Endothelial cell of umbilical vein (primary cell): ENCODE measurements around the gene PRDM7. TPM values are rescaled to one million over a fixed set of nuclear protein-coding genes. Genes with fewer than 3 reads are reported as not detected.

ENCODE experiments used
- BruUV-seq: library from RNA; stranded (reverse); fragments of 400-500 nt; replicated peaks from 2 replicates; lab custom pipeline; 2021; lab: Mats Ljungman, UMichigan
- CTCF ChIA-PET: fragments of 300-600, 350-600 bp; sonication (Branson Sonifier 250); formaldehyde crosslinking; loops from one replicate; lab custom pipeline; 2021; ENCODE audit warnings: antibody characterized with exemption, inconsistent platforms; lab: Charles Lee
- POLR2A ChIA-PET: fragments of 300-600, 350-600 bp; sonication (Branson Sonifier 250); formaldehyde crosslinking; loops from one replicate; lab custom pipeline; 2021; ENCODE audit warnings: antibody characterized with exemption, inconsistent platforms; lab: Charles Lee
- DNase-seq: peaks from one replicate; pipeline ENCODE4 v3.0.0-alpha.2; 2011; ENCODE audit warnings: low read depth, low spot score
- FAIRE-seq: peaks from 2 replicates; lab custom pipeline; 2011; peaks lifted over from hg19 to GRCh38; lab: Jason Lieb, UNC
- H2AFZ ChIP-seq: 2 replicates; pipeline ENCODE4 v1.6.0; 2012; ENCODE audit warnings: low read depth, low read length, control low read depth, inconsistent platforms
- H3K27ac ChIP-seq: 2 replicates; pipeline ENCODE4 v1.5.1; 2011; ENCODE audit warnings: low read depth, mild to moderate bottlenecking, control low read depth, low read length, moderate library complexity; ENCODE audit not compliant: insufficient read depth
- H3K27me3 ChIP-seq, 2 experiments: 2 replicates each; pipeline versions ENCODE4 v1.6.0 to v1.6.1; 2011; ENCODE audit warnings: low read length in 2 of 2, mixed read lengths in 1 of 2; ENCODE audit not compliant: control insufficient read depth in 2 of 2, insufficient read depth in 2 of 2
- H3K36me3 ChIP-seq, 2 experiments: 2 replicates in 1 of 2; 3 replicates in 1 of 2; pipeline ENCODE4 v1.5.1; 2011; ENCODE audit warnings: low read length in 2 of 2, mild to moderate bottlenecking in 1 of 2, moderate library complexity in 1 of 2; ENCODE audit not compliant: control insufficient read depth in 2 of 2, insufficient read depth in 2 of 2; ENCODE audit errors: extremely low read depth in 1 of 2
- H3K4me1 ChIP-seq: 3 replicates; pipeline ENCODE4 v1.5.1; 2011; ENCODE audit warnings: mild to moderate bottlenecking, low read length; ENCODE audit not compliant: control insufficient read depth, insufficient read depth; ENCODE audit errors: extremely low read depth
- H3K4me2 ChIP-seq: 2 replicates; pipeline ENCODE4 v1.6.1; 2011; ENCODE audit warnings: low read length, control low read depth, mixed read lengths; ENCODE audit not compliant: insufficient read depth
- H3K4me3 ChIP-seq, 3 experiments: fragments of 200-600 bp in 1 of 3; sonication (generic), shearing (Covaris generic) in 1 of 3; replicated peaks in 1 of 3; 2 replicates each; pipeline ENCODE4 v1.5.1; 2011 to 2016; ENCODE audit warnings: control low read depth in 3 of 3, low read length in 3 of 3, mild to moderate bottlenecking in 2 of 3, inconsistent platforms in 1 of 3, low read depth in 1 of 3, moderate library complexity in 1 of 3; ENCODE audit not compliant: insufficient read depth in 1 of 3
- H3K79me2 ChIP-seq: 2 replicates; pipeline ENCODE4 v1.6.0; 2012; ENCODE audit warnings: low read length, inconsistent platforms; ENCODE audit not compliant: control insufficient read depth, insufficient read depth
- H3K9ac ChIP-seq: replicated peaks from 2 replicates; pipeline ENCODE3; 2011; ENCODE audit warnings: low read length, control low read depth; ENCODE audit not compliant: insufficient read depth; ENCODE audit errors: extremely low read depth
- H3K9me1 ChIP-seq: replicated peaks from 3 replicates; pipeline ENCODE4 v1.6.0; 2011; ENCODE audit warnings: mild to moderate bottlenecking, low read length; ENCODE audit not compliant: control insufficient read depth, insufficient read depth; ENCODE audit errors: extremely low read depth
- H3K9me3 ChIP-seq: replicated peaks from 2 replicates; pipeline ENCODE4 v1.5.1; 2012; ENCODE audit warnings: low read length, inconsistent platforms; ENCODE audit not compliant: control insufficient read depth, insufficient read depth
- H4K20me1 ChIP-seq: replicated peaks from 2 replicates; pipeline ENCODE3; 2011; ENCODE audit warnings: mild to moderate bottlenecking, low read length; ENCODE audit not compliant: control insufficient read depth, insufficient read depth; ENCODE audit errors: extremely low read depth
- EZH2 ChIP-seq: IDR thresholded peaks from 2 replicates; pipeline ENCODE4 v1.6.1; 2012; ENCODE audit warnings: borderline replicate concordance, low read depth, mild to moderate bottlenecking, moderate library complexity, low read length, inconsistent platforms; ENCODE audit not compliant: severe bottlenecking
- FOS ChIP-seq: IDR thresholded peaks from 2 replicates; pipeline ENCODE4 v1.6.1; 2011; ENCODE audit warnings: mild to moderate bottlenecking, low read length, moderate library complexity, borderline replicate concordance; ENCODE audit not compliant: insufficient read depth
- GATA2 ChIP-seq: IDR thresholded peaks from 2 replicates; pipeline ENCODE4 v1.7.0; 2011; ENCODE audit warnings: low read depth, mild to moderate bottlenecking, moderate library complexity, mixed read lengths, low read length; ENCODE audit not compliant: insufficient read length, insufficient read depth
- JUN ChIP-seq: IDR thresholded peaks from 2 replicates; pipeline ENCODE4 v1.6.1; 2011; ENCODE audit warnings: borderline replicate concordance, low read depth; ENCODE audit not compliant: insufficient read length, insufficient read depth
- MYC ChIP-seq: IDR thresholded peaks from one replicate; pipeline ENCODE4 v1.6.1; 2011; ENCODE audit warnings: mild to moderate bottlenecking, low read depth, low read length
- POLR2A ChIP-seq: IDR thresholded peaks from 2 replicates; pipeline ENCODE4 v1.6.1; 2012; ENCODE audit warnings: low read depth, mild to moderate bottlenecking, control low read depth, low read length
- POLR2AphosphoS5 ChIP-seq: IDR thresholded peaks from 2 replicates; pipeline ENCODE4 v1.6.1; 2012; ENCODE audit warnings: low read depth, mild to moderate bottlenecking, control low read depth, low read length, moderate library complexity; ENCODE audit not compliant: insufficient read depth
- dilution Hi-C: fragments of 300-500 bp; cut with MboI; formaldehyde crosslinking; loops from one replicate; pipeline ENCODE4 v1.15.0; 2019; ENCODE audit warnings: low sequenced_read_pairs; ENCODE audit not compliant: extremely low pct_ligation_motif_present
- intact Hi-C: fragments of 100-400 bp; cut with micrococcal nuclease; formaldehyde crosslinking; loops from one replicate; pipeline ENCODE4 v1.10.0; 2022
- polyA plus RNA-seq, 4 experiments: library from polyadenylated mRNA; depleted of rRNA in 3 of 4; stranded (reverse) in 3 of 4; unstranded in 1 of 4; fragments of >200 nt; gene quantifications; 2 replicates each; pipeline versions ENCODE4 v1.2.1 to v1.2.3, GENCODE V29; 2011 to 2012; ENCODE audit warnings: missing spikeins in 1 of 4
- total RNA-seq: library from RNA; stranded (reverse); gene quantifications from 2 replicates; pipeline ENCODE4 v1.2.3, GENCODE V29; 2021
- TF ChIP-seq, protein P1 (sequence below): IDR thresholded peaks from 2 replicates; pipeline ENCODE4 v1.6.1; 2011; ENCODE audit not compliant: insufficient read depth, insufficient read length
- TF ChIP-seq, protein P2 (sequence below), 2 donors: IDR thresholded peaks; 1 replicate in 1 of 2; 2 replicates in 1 of 2; pipeline ENCODE4 v1.5.1; 2011; ENCODE audit warnings: low read length in 2 of 2, mild to moderate bottlenecking in 2 of 2, moderate library complexity in 2 of 2, control low read depth in 1 of 2, inconsistent platforms in 1 of 2, low read depth in 1 of 2; ENCODE audit not compliant: insufficient read depth in 1 of 2; ENCODE audit errors: extremely low read depth in 1 of 2

The PRDM7 gene
- total and polyA plus RNA-seq, 2 donors (not counting 3 experiments of a cell fraction or from before 2014, with no cell fraction given), result not detected

DNA sequence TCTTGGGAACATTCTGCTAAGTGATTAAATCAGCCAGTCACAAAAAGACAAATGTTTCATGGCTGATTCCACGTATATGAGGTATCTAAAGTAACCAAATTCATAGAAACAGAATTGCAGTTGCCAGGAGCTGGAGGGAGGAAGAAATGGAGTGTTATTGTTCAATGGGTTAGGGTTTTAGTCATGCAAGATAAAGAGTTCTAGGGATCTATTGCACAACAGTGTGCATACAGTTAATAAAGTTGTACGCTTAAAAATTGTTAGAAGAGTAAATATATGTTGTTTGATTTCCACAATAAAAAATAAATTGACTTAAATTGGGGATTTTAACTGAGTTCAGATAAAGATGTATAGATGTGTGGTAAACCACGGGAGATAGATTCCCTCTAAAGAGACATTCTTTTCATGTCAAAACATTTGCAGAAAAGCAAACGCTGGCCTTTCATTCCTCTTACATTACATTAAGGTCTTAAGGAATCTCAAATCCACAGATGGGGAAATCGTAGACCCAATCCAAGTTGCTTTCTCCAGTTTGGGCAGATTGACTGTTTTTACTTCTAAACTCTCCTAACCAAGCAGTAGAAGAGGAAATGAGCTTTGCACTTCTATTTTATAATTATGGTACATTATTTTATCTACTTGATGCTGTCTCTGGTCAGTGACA is 4.6 kb downstream of the PRDM7 start:
- intact Hi-C loops, result no loop called here
- DNase-seq (no peak), FAIRE-seq (no peak)
- Histone ChIP-seq H4K20me1 (no peaks in the 10 kb centered on the region), H3K4me1 (peaks cover 4% of the 10 kb centered on the region), H3K4me2 (no peak overlapping the region), H3K9me1 (no peaks in the 10 kb centered on the region), H3K9me3 (no peaks in the 10 kb centered on the region), H3K27ac (no peak overlapping the region), H3K9ac (no peak overlapping the region), H3K4me3 (no peak overlapping the region), H3K27me3 (peaks cover 2% of the 10 kb centered on the region in 2 experiments), H3K36me3 (no peaks in the 10 kb centered on the region), H3K79me2 (no peaks in the 10 kb centered on the region), H2AFZ (no peak overlapping the region)
- no TSS peak for BruUV-seq
- ChIA-PET POLR2A (no interaction called here), CTCF (interaction anchor here (4.3 kb wide), 1 partner anchor 9 kb away, joined by 33 read pairs; no protein-coding TSS in a partner anchor)
- dilution Hi-C loops, result no loop called here
- TF ChIP-seq GATA2 (no peak), POLR2A (no peak), POLR2AphosphoS5 (no peak), MYC (no peak), EZH2 (no peak), FOS (no peak), JUN (no peak)
- TF ChIP-seq, protein P1, sequence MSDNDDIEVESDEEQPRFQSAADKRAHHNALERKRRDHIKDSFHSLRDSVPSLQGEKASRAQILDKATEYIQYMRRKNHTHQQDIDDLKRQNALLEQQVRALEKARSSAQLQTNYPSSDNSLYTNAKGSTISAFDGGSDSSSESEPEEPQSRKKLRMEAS, result no peak
- TF ChIP-seq, protein P2, sequence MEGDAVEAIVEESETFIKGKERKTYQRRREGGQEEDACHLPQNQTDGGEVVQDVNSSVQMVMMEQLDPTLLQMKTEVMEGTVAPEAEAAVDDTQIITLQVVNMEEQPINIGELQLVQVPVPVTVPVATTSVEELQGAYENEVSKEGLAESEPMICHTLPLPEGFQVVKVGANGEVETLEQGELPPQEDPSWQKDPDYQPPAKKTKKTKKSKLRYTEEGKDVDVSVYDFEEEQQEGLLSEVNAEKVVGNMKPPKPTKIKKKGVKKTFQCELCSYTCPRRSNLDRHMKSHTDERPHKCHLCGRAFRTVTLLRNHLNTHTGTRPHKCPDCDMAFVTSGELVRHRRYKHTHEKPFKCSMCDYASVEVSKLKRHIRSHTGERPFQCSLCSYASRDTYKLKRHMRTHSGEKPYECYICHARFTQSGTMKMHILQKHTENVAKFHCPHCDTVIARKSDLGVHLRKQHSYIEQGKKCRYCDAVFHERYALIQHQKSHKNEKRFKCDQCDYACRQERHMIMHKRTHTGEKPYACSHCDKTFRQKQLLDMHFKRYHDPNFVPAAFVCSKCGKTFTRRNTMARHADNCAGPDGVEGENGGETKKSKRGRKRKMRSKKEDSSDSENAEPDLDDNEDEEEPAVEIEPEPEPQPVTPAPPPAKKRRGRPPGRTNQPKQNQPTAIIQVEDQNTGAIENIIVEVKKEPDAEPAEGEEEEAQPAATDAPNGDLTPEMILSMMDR (IDR thresholded peaks at IDR 0.05; ENCODE audit: extremely low read depth in 1 of 2, insufficient read depth in 1 of 2, low read depth in 1 of 2, low read length in 2 of 2), result no peak
